ELF-1 (cell line): ENCODE measurements around the gene INSC.

Experiments
- DNase-seq: peaks from one replicate; pipeline ENCODE4 v3.0.0-alpha.2; 2016; ENCODE audit warnings: low read depth, low spot score

INSC gene

GRCh38 chr11:15189189-15189588, 74.5 kb downstream of the INSC start:
- no peak for DNase-seq

DNA sequence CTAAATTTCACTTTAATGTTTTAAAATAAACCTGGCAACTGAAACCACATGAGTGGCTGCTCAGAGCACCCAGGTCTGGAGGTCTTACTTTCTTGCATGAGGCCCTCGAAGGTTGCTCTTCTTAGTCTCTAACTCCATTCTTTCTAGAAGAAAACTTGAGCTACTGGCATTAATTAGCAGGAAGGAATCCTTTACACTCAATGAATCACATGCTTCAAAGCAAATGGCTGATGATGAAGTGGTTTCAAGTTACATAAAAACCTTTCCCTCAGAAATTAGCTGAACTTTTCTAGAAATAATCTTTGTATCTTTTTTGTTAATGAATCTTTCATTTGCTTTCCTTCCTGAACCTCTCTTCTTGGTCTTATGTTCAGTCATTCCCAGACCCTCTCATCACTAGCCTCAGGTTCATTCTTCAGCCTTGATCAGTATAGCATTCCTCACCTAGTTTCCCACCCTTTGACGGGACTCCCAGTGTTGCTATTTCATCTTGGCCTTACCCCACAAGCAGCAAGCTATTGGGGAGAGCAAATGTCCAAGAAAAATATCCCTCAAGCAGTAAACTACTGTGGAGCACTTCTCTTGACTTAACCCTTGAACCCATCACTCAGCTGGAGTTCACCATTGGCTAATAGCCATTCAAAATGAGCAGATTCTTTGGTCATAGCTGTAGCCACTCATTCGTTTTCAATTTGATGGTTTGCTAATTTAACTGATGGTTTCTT, 75.1 kb downstream of the INSC start:
- no peak for DNase-seq

DNA sequence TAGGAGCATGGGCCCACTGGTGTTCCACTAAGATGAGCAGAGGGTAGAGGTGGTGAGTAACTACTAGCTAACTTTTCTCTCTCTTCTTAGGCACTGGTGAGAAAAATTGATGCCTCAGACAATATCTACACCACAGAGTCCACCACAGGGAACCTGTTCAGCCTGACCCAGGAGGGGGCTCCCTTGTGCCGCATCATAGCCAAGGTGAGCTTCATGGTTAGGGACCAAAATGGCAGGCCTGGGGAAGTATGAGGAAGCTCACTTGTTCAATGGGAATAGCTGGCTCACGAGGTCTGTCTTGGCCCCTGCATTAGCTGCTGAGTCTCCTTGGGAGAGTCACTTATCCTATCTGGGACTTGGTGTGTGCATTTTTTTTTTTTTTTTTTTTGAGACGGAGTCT, 75.9 kb downstream of the INSC start:
- no peak for DNase-seq

- DNase-seq = no peak
Measured at GRCh38 chr11:15192005-15192556, 77.4 kb downstream of the INSC start.

- DNase-seq = no peak
Measured at GRCh38 chr11:15194671-15195415, 80.1 kb downstream of the INSC start.

DNA sequence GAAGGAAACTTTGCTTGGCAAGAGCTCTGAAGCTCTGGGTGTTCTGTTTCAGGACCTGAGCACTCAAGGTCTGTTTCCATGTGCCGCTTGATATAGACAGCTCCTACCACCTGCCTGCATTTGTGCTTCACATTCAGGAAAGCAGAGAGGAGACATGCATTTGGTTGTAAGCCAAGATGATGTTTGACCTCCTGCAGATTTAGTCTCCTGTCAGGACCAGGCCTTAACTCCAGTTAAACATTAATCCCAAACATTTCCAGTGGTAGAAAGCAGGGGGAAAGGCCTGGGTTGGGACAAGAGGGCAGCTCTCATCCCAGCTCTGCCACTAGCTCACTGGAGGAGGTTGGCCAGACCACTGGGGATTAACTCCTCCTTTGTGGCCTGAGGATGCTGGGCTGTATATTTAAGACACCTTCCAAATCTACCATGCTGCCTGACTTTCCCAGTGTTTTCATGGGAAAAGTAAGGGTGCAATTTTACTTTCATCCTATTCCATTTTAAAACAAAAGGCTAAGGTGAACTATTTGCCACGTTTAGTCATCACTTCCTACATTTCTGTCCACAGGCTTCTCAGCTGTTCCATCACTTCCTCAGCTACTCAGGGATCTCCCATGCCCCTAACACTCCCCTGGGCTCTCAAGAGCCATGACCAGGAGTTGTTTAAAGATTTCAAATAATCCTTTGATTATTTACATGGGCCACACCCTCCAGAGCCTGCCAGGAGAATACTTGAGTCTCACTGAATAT, 80.9 kb downstream of the INSC start:
- DNase-seq = no peak

DNA sequence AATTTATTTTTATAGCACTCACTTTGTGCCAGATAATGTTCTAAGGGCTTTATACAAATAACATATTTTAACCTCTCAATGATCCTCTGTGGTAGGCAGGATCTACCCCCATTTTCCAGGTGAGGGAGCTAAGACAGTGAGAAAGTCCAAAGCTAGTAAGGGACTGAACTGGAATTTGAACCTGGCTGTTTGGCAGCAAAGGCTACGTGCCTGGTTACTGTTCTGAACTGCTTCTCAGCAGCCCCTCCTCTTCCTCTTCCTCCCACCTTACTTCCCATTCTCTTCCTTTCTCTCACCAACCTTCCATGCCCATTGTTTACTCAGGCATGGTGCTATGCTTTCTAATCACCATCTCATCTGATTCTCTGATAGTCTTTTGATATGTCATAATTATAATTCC, 82.0 kb downstream of the INSC start:
- DNase-seq = no peak

- DNase-seq = no peak
Measured at GRCh38 chr11:15197696-15198095, 83.0 kb downstream of the INSC start.

DNA sequence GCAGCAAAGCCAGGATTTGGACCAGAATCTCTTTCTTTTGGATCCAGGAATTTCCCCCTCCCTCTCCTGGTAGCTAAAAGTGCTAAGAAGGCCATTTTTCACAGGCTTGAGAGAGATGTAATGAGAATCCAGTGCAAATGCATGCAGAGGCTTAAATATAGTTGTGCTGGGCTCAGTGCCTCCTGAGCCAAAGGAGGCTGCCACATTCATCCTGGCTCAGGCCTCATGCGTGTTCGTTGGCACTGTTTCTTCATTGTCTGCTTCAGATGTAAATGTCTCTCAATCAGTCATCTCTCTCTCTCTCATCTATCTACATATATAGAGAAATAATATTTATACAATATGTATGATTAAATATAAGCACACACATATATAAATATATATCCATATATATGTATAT, 83.6 kb downstream of the INSC start:
- no peak for DNase-seq

- no peak for DNase-seq
Measured at GRCh38 chr11:15199693-15200092, 85.0 kb downstream of the INSC start.

DNA sequence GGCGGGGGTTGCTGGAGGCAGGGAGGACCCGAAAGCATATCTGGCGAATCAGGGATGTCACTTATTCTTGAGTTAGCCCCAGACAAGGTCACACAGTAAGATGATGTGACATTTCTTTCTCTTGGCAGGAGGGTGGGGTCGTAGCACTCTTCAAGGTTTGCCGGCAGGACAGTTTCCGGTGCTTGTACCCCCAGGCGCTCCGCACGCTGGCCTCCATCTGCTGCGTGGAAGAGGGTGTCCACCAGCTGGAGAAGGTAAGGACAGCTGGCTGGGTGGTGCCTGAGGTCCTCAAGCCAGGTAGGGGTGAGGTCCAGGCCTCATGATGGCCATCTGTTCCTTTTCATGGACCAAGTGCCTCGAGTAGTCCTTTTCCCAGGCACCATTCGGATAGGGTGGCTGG, 86.0 kb downstream of the INSC start:
- DNase-seq = no peak

DNA sequence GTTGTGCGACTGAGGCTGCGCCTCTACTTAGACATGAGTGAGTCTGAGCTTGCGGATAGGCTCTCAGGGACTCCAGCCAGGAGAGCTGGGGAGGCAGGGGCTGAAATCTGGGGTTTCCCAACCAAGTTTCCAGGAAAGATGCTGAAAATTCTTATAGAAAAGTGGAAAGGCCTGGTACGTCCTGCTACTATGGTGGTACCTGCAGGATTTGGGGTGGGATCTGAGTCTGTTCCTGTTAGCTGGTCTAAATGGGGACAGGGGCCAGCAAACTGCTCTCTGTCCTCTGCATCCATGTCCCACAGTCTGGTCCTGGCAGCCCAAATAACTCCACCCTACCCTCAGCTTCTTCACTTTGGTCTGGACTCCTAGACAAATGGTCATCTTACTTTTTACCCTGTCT, 86.9 kb downstream of the INSC start:
- DNase-seq = no peak

DNA sequence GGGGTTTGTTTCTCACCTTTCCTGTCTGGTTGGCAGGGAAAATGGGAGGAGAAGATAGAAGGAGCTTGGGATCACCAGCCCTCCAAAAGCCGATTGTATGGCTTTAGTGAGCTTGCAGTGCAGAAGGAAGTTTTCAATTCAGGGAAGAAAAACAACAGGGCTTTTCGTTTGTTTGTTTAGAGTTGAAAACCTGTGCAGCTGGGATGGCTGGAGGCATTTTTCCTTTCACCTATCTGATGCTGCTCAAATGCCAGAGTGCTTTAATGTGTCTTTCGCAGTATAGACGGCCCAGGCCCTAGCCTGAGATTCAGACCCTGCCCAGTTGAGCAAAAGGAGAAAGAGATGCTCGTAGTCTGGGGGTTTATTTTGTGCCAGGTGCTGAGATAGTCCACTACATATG, 87.9 kb downstream of the INSC start:
- peak; percentile 32 for DNase-seq

DNA sequence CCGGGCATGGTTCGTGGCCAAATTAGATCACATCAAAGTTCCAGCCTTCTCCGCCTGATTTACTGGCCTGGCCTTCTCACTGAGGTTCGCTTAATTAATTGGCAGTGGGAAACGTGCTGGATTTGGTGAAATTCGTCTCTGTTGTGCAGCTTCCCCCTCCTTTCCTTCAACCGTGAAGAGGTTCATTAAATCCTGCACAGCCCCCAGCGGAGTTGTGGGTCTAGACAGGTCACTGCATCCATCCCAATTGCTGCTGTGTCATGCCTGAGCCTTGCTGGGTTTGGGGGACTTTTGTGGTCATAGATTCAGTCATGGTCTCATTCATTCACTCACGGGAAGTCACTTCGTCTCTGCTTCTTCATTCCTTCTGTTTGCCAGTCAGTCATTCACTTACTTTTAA, 90.0 kb downstream of the INSC start:
- DNase-seq = no peak

GRCh38 chr11:15206791-15207190, 92.1 kb downstream of the INSC start:
- no peak for DNase-seq

- DNase-seq = peak; percentile 86
Measured at GRCh38 chr11:15208378-15209222, 93.9 kb downstream of the INSC start.

DNA sequence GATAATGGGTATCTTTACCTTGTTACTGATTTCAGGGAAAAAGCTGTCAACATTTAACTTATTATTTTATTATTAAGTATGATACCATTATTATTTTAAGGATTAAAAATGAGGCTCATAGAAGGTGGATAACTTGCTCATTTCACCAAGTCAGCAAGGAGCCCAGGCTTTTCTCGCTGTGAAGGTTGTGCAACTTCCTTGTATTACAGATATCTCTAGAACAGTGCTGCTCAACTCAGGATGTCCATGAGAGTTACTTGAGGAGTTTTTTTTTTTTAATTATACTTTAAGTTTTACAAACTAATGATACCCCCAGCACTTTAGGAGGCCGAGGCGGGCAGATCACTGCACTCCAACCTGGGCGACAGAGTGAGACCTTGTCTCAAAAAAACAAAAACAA, 98.2 kb downstream of the INSC start:
- no peak for DNase-seq

GRCh38 chr11:15213471-15214231, 98.9 kb downstream of the INSC start:
- DNase-seq = no peak

- no peak for DNase-seq
Measured at GRCh38 chr11:15215005-15215404, 100.3 kb downstream of the INSC start.

GRCh38 chr11:15216678-15217077, 102.0 kb downstream of the INSC start:
- DNase-seq = no peak

DNA sequence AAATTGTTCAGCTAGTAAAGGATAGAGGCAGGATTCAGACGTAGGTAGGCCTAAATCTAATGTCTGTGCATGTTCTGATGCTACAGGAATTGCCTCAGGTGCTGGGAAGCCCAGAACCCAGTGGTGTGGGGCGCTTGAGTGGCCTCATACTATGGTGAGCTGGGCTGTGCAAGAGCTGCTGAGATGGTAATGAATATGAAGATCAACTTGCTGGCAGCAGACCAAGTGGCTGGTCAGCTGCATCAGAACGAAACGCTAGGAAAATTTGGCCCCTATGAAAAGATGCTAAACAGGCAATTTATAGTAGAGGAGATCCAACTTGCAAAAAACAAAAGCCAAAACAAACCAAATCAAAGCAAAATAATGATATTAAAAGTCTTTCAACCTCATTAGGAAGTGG, 102.7 kb downstream of the INSC start:
- no peak for DNase-seq
